A673 (cell line): Measurements from ENCODE around the gene NLN.

Experiments used
- CTCF ChIP-seq: fragments of 300-800, 200-600 bp; sonication (generic); conservative IDR thresholded peaks from 2 replicates; pipeline ENCODE4 v1.5.1; 2017; ENCODE audit warnings: low read depth, mild to moderate bottlenecking, antibody characterized with exemption, low read length, moderate library complexity, mixed read lengths
- EZH2 ChIP-seq: fragments of 200-600 bp; sonication (generic); IDR thresholded peaks from 2 replicates; pipeline ENCODE4 v1.6.1; 2017; ENCODE audit warnings: borderline replicate concordance, low read depth, mild to moderate bottlenecking, mixed read lengths, antibody characterized with exemption, low read length; ENCODE audit not compliant: poor library complexity, severe bottlenecking

- no peak for TF ChIP-seq CTCF
- no peak for TF ChIP-seq EZH2
Observed at GRCh38 chr5:65682148-65682547, 39.9 kb upstream of the NLN start.
